HG03432 (cell line): ENCODE results near the gene PNPLA7.
"Not testable (repeated sequence)": the region's sequence is repeated elsewhere in the genome, so short reads cannot be mapped to it uniquely, and the experiment has no call there.

Source experiments
- ATAC-seq: cut with Tn5 transposase; IDR thresholded peaks from one replicate; pipeline ENCODE4 v1.9.1; 2021; ENCODE audit warnings: mild to moderate bottlenecking, moderate library complexity; ENCODE audit not compliant: unreplicated experiment

Gene PNPLA7

DNA sequence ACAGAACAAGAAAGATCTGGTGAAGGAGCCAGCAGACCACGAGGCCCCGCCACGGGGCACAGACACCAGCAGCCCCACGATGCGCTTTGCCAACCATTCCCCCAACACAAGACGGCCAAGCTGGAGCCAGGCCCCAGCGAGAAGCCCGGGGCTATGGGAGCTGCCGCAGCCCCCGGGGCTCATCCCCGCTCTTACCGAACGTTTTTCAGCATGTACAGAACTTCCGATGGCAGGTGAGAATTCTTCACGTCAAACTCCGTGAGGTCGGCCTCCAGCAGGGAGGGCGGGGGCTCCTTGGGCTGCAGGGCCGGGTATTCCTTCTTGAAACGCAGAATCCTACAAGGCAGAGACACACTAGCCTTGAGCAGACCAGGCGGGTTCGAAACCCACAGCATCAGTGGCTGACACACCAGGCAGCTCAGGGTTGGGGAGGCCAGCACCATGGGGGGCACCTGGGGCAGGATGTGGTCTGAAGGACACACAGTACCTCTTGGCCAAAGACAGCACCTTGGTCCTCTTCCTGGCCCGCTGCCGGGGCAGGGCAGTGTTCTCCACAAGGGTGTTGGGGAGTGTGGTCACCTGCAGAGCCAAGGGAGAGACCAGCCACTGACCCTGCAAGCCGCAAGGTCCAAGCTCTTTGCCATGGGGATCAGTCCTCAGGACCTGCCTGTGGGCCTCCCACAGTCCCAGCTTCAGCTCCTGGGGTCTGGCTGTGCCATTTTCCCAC, 6.8 kb downstream of the PNPLA7 start:
- no peak for ATAC-seq

DNA sequence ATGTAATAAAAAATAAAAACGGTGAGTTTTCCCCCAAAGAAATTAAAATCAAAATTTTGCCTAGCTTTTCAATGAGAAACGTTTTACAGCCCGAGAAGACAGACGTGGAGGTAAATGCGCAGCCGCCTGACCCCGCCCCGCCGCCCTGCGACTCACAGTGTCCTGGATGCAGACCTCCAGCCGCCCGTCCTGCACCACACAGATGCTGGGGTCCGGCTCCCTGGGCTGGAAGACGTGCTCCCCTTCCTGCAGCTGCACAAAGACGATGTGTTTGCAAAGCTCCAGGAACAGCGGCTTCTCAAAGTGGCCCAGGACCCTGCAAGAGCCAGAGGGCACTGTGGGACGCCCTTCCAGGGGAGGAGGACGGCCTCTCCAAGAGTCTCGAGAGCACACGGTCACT, 7.7 kb downstream of the PNPLA7 start:
- no peak for ATAC-seq

DNA sequence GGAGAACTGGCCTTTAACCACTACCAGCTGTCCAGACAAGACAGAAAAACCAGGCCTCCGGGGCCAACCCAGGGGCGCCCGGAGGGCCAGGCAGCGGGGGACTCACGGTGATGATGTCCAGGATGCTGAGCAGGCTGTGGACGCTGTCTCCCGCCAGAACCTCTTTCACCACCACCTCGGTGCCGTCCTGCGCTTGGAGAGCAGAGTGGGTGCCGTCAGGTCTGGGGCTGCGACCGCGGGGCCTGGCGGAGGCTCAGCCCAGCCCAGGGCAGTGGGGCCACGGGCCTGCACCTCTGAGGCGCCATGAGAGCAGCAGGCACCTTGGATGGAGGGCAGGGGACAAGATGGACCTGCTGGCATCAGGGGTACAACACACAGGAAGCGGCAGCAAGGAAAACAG, 9.7 kb downstream of the PNPLA7 start:
- no peak for ATAC-seq

DNA sequence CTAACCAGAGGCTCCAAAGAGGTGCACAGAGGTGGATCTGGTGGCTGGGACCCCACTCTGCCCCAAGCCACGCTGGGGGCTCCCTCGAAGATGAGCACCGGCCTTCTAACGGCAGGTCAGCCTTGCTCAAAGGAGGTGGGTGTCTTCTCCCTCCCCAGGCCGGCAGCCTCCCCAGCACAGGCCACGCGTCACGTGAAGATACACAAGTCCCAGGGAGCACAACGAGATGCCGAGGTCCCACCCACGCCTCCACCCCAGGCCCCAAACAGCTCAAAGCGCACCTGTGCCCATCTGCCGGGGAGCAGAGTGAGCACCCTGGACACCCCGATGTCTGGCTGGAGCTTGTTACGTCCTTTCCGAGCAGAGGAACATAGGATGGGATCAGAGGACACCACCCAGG, 12.1 kb downstream of the PNPLA7 start:
- ATAC-seq, result no peak

DNA sequence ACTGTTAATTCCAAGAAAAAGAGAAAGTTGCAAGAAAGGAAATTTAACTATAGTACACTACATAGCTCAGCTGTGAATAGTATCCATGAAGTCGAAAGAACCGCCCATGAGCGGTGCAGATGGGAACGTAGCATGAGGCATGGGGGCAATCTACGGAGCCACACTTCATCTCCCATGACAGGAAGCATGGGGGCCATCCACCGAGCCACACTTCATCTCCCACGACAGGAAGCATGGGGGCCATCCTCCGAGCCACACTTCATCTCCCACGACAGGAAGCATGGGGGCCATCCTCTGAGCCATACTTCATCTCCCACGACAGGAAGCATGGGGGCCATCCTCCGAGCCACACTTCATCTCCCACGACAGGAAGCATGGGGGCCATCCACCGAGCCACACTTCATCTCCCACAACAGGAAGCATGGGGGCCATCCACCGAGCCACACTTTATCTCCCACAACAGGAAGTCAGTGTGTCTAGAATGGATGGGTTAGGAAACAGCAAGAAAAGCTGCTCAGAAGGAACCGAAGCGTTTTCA, 13.5 kb downstream of the PNPLA7 start:
- ATAC-seq, result not testable (repeated sequence)

DNA sequence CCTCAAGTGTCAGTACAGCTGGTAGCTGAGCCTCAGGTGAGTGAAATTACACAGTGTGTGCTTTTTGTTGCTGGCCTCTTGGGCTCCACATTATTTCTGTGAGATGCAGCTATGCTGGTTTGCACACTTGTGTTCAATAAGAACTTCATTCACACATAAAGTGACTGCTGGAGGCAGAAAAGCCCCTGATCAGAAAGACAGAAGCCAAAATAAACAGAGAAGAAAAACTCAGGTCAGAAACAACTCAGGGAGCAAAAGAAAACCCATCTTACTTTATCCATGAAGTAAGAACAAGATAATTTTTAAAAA, 15.1 kb downstream of the PNPLA7 start:
- no peak for ATAC-seq

DNA sequence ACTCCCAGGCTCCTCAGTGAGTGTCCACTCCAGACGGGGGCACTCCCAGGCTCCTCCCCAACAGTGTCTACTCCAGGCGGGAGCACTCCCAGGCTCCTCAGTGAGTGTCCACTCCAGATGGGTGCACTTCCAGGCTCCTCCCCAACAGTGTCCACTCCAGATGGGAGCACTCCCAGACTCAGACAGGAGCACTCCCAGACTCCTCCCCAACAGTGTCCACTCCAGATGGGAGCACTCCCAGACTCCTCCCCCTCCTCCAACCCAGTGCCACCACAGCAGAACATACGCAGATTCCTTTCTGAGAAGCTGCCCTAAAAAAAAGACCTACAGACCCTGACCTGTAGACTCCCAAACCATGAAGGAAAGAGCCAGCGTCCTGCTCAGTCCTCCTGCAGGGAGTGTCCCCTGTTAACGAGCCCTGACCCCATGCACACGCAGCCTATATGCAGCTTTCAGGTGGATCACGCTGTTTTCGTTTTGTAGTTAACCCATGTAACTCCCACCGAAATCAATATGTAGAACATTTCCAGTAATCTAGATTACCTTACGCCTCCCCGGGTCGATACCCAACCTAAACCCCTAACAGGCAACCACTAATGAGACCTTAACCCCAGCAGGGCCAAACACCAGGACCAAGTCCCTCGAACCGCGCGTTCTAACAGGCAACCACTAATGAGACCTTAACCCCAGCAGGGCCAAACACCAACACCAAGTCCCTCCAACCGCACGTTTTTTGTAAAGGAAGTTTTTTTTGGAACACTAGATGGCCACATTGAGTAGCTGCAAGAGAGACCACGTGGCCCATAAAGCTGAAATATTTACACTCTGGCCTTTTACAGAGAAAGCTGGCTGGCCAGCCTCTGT, 15.7 kb downstream of the PNPLA7 start:
- no peak for ATAC-seq

DNA sequence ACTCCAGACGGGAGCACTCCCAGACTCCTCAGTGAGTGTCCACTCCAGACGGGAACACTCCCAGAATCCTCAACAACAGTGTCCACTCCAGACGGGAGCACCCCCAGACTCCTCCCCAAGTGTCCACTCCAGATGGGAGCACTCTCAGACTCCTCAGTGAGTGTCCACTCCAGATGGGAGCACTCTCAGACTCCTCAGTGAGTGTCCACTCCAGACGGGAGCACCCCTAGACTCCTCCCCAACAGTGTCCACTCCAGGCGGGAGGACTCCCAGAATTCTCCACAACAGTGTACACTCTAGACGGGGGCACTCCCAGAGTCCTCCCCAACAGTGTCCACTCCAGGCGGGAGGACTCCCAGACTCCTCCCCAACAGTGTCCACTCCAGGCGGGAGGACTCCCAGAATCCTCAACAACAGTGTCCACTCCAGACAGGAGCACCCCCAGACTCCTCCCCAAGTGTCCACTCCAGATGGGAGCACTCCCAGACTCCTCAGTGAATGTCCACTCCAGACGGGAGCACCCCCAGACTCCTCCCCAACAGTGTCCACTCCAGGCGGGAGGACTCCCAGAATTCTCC, 17.2 kb downstream of the PNPLA7 start:
- ATAC-seq, result not testable (repeated sequence)

DNA sequence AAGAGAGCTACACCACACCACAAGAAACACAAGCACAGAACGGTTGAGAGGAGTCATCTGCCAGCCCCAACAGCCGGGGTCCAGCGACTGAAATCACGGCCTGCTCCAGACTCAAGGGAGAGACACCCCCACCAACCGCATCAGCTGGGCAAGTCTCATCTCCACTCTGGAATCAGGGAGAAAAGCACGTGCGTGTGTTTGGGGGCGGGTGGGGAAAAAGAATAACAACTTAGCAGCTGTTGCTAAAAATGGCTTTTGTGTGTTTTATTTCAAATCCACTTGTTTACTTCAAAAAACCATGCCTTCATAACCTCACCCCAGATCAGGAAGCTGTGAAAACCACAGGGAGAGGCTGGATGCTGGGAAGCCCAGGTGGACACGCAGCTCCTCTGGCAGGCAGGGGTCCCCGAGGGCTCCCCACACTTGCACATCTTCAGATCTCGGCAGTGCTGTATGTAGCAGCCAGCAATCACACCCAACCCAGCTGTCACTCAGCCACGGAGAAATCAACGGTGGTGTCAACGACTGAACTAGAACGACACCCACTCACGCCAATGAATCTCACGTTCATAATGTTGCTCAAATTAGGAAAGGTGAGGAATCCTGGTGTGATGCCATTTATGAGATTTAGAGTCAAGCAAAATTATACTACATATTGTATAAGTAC, 19.0 kb downstream of the PNPLA7 start:
- no peak for ATAC-seq

DNA sequence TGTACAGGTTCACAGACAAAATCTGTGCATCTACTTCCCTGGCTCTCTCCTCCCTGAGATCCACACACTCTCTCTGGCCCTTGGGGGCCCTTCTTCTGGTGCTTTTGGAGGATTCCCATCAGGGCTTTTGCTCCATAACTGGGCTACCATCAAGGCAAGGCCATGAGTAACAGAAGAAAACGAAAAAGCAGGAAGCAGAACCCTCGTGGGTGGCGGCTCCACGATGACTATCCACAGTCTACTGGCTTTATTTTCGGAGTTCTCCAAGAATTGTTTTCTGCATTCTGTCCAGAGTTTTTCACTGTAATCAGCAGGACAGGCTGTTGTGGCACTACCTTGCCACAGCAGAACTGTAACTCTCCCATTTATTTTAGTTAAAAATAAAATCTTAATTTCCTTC, 19.9 kb downstream of the PNPLA7 start:
- ATAC-seq, result no peak

DNA sequence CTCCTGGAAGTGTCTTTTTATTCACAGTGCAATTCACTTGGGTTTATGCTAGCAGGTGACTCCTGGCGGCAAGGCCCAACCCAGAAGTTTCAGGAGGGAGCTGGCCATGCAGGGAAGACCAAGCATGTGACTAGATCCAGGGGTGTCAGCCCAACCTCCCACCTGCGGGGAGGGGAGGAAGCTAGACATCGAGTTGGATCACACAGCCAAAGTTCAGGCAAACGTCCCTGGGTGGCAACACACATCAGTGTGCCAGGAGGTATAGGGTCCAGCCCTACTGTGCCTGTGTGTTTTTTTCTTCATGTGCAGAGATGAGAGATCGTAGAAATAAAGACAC, 25.3 kb downstream of the PNPLA7 start:
- no peak for ATAC-seq

DNA sequence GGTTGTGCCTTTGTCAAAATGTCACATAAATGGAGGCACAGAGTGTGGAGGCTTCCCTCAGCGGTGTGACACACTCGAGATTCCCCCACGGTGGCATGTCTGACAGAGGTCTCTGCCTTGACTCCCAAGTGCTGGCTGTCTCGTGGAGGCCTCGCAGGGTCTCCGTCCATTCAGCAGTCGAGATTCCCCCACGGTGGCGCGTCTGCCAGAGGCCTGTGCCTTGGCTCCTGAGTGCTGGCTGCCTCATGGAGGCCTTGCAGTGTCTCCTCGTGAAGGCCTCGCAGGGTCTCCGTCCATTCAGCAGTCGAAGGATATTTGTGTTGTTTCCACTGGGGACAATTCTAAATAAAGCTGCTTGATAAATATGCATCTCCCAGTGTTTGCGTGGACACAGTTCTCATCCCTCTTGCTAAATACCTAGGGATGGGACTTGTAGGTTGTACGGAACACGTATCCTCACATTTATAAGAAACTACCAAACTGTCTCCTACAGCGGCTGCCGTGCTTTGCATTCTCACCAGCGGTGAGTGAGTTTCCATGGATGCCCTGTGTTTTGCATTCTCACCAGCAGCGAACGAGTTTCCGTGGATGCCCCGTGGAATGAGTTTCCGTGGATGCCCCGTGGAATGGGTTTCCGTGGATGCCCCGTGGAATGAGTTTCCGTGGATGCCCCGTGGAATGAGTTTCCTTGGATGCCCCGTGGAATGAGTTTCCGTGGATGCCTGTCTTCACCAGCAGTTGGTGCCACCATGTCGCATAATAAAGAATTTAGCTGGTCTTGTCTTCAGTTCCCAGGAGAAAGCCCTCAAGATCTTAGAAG, 25.8 kb downstream of the PNPLA7 start:
- ATAC-seq, result no peak

DNA sequence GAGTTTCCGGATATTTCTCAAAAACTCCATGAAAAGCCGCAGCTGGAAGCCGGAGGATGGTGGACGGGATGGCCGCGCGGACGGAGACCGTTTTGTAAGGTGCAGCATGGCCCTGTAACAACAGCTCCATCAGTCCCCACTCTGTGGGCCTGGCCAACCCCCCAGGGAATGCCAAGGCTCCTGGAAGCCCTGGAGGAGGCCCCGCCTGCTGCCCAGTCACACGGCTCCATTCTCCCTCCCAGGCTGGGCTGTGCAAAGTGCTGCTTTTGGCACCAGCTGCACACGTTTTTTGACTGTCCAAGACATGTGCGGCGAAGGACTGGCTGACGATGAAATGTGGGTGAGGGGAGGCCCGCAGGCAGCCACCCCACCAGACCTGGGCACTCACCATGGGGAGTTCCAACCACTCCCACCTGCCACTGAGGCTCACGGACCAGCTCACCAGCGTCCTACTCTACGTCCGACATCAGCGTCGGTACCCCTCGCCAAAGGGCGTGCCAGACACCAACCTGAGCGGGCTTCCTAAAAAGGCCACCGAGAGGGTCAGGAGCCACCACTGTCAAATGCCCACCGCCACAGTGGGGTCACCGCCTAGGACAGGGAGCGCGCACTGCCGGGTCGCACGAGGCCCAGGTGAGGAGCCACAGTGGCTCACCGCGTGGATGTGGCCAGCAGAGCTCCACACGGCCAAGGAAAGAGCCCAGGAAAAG, 27.3 kb downstream of the PNPLA7 start:
- no peak for ATAC-seq

DNA sequence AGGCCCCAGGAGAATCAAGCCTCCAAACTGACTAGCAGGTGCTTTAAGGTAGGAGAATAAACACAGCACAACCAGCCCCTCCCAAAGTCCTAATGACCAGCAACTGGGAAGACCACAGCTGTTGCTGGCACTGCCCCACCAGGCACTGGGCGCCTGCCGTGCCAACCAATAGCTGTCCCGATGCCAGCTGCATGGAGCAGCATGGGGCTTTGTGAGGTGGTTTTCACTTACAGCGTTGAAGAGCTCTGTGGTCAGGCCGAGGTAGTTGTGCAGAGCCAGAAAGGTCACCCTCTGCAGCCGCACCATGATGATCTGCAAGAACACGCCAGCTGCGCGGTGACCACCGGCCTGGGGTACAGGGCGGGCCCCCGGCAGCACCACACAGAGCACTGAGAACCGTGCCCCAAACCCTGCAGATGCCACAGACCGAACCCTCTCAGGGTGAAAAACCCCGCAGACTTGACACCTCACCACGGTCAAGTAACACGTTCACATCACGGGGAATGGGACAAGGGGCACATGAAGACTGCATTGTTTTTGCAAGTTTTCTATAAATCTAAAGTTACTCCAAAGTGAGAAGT, 28.7 kb downstream of the PNPLA7 start:
- ATAC-seq, result no peak

DNA sequence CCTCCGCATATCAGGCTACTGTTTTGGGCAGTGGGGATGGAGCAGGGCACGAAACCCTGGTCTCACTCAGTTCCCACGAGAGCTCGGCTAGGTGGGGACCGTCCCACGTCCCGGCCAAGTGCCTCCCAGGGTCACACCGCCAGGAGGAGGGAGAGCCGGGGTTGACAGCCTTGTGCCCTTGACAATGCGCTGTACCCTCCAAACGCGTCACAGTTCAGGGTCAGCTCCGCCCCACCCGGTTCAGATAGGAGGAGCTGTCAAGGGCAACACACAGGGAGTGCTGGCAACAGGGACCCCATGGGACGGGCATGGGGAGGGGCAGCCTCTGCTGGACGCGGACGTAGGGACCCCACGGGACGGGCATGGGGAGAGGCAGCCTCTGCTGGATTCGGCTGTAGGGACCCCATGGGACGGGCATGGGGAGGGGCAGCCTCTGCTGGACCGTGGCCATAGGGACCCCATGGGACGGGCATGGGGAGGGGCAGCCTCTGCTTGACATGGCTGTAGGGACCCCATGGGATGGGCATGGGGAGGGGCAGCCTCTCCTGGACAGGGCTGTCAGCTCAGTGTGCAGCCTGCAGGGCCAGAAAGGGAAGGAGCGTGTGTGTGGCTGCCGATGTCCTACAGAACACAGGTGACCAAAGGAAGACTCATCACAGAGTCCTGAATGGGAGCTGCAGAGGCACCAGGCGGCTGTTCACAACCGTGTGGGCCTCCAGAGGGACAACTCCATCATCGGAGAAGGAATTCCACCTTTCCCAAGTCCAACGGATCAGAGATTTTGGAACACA, 29.4 kb downstream of the PNPLA7 start:
- no peak for ATAC-seq

DNA sequence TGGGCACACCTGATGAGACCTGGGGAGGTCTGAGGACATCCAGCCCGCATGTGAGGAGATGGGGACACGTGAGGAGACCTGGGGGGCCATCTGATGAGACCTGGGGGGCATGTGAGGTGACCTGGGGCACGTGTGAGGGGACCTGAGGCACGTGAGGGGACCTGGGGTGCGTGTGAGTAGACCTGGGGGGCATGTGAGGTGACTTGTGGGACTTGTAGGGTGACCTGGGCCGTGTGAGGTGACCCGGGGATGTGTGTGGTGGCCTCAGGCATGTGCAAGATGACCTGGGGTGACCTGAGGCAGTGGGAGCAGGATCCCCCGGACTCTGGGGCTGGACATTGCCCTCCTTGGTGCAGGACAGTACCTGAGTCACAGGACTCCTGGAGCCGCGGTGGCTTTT, 30.6 kb downstream of the PNPLA7 start:
- ATAC-seq, result no peak

DNA sequence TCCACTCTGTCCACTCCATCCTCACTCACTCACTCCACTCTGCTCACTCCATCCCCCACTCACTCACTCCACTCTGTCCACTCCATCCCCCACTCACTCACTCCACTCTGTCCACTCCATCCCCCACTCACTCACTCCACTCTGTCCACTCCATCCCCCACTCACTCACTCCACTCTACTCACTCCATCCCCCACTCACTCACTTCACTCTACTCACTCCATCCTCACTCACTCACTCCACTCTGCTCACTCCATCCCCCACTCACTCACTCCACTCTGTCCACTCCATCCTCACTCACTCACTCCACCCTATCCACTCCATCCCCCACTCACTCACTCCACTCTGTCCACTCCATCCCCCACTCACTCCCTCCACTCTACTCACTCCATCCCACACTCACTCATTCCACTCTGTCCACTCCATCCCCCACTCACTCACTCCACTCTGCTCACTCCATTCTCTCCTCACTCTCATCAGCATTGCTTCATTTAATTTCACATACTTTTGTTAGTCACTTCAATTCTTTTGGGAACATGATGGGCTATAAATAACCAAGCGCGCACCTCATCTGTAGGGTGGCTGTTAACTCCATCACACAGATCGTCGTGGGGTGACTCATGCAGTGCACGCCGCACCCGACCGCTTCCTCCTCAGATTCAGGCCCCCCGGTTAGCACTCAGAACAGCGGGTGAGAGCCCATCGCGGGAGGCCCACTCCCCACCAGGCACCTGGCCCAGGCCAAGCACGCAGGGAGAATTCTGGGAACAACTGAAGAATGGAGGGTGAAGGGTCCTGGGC, 31.3 kb downstream of the PNPLA7 start:
- not testable (repeated sequence) for ATAC-seq
